Amygdala (tissue), 56 donors: Measurements from ENCODE around the gene ASTN2.

Experiments
- DNase-seq, 56 donors: peaks; one replicate each; lab custom pipeline; 2025; lab: John Stamatoyannopoulos, UW

Gene ASTN2

GRCh38 chr9:116987721-116988485 lies 427.0 kb downstream of the ASTN2 start:
- DNase-seq = no peak

- no peak for DNase-seq
Observed at GRCh38 chr9:116986015-116986414, 428.8 kb downstream of the ASTN2 start.

- no peak for DNase-seq
Observed at GRCh38 chr9:116985596-116985995, 429.3 kb downstream of the ASTN2 start.

GRCh38 chr9:116984111-116984510 lies 430.7 kb downstream of the ASTN2 start:
- no peak for DNase-seq

- no peak for DNase-seq
Observed at GRCh38 chr9:116980582-116981120, 434.2 kb downstream of the ASTN2 start.

GRCh38 chr9:116979456-116979855 lies 435.4 kb downstream of the ASTN2 start:
- no peak for DNase-seq

- DNase-seq = no peak
Observed at GRCh38 chr9:116978155-116978554, 436.7 kb downstream of the ASTN2 start.

GRCh38 chr9:116975126-116975525 lies 439.7 kb downstream of the ASTN2 start:
- DNase-seq = no peak

- DNase-seq = no peak
Observed at GRCh38 chr9:116966199-116966598, 448.7 kb downstream of the ASTN2 start.

GRCh38 chr9:116964258-116964657 lies 450.6 kb downstream of the ASTN2 start:
- no peak for DNase-seq

- DNase-seq = peak in 29 of 56 donors; percentile 1 to 38 (median 7)
Observed at GRCh38 chr9:116959809-116960208, 455.0 kb downstream of the ASTN2 start.

GRCh38 chr9:116958881-116959280 lies 456.0 kb downstream of the ASTN2 start:
- DNase-seq = no peak

- DNase-seq = no peak
Observed at GRCh38 chr9:116954731-116955130, 460.1 kb downstream of the ASTN2 start.

GRCh38 chr9:116953271-116953670 lies 461.6 kb downstream of the ASTN2 start:
- DNase-seq = no peak

- DNase-seq = no peak
Observed at GRCh38 chr9:116952436-116952810, 462.4 kb downstream of the ASTN2 start.

GRCh38 chr9:116951588-116952435 lies 463.0 kb downstream of the ASTN2 start:
- DNase-seq = no peak

- DNase-seq = peak in 1 of 56 donors; percentile 1
Observed at GRCh38 chr9:116945817-116946216, 469.0 kb downstream of the ASTN2 start.

- no peak for DNase-seq
Observed at GRCh38 chr9:116944714-116945534, 469.9 kb downstream of the ASTN2 start.

- DNase-seq = no peak
Observed at GRCh38 chr9:116943970-116944369, 470.9 kb downstream of the ASTN2 start.

GRCh38 chr9:116942593-116943061 lies 472.2 kb downstream of the ASTN2 start:
- DNase-seq = no peak
